Upper lobe of left lung (tissue), 6 donors: ENCODE results near the gene CDH13. TPM values are rescaled to one million over a fixed set of nuclear protein-coding genes. Genes with fewer than 3 reads are reported as not detected.

Experiments used
- ATAC-seq, 2 donors: fragments of 200-7000 bp; cut with Tn5 transposase; one replicate each; pipeline ENCODE4 v1.9.1; 2022; ENCODE audit warnings: mild to moderate bottlenecking in 2 of 2, moderate library complexity in 2 of 2; ENCODE audit not compliant: low FRiP score in 2 of 2
- DNase-seq, 2 donors: peaks; one replicate each; pipeline ENCODE4 v3.0.0-alpha.2; 2019 to 2020
- H3K27ac ChIP-seq, 4 donors: fragments of 200-600 bp; sonication (generic); one replicate each; pipeline ENCODE4 v1.5.1; 2016 to 2019
- H3K27me3 ChIP-seq, 4 donors: fragments of 200-600 bp; sonication (generic); one replicate each; pipeline ENCODE4 v1.5.1; 2017 to 2019
- H3K36me3 ChIP-seq, 4 donors: fragments of 200-600 bp; sonication (generic); one replicate each; pipeline ENCODE4 v1.5.1; 2016 to 2019
- H3K4me1 ChIP-seq, 4 donors: fragments of 200-600 bp; sonication (generic); one replicate each; pipeline ENCODE4 v1.5.1; 2018 to 2019
- H3K4me3 ChIP-seq, 4 donors: fragments of 200-600 bp; sonication (generic); one replicate each; pipeline ENCODE4 v1.5.1; 2017 to 2019; ENCODE audit warnings: mild to moderate bottlenecking in 2 of 4, moderate library complexity in 1 of 4
- H3K9me3 ChIP-seq, 4 donors: fragments of 200-600 bp; sonication (generic); one replicate each; pipeline ENCODE4 v1.5.1; 2018 to 2019
- CTCF ChIP-seq, 6 experiments: fragments of 450-650 bp in 4 of 6; fragments of 200-600 bp in 2 of 6; sonication (generic) in 2 of 6; IDR thresholded peaks; one replicate each; pipeline ENCODE4 v1.5.1; 2016 to 2019; ENCODE audit warnings: antibody characterized with exemption in 6 of 6
- EP300 ChIP-seq, 4 donors: sonication (generic); formaldehyde crosslinking; IDR thresholded peaks; one replicate each; pipeline ENCODE4 v1.5.1; 2017; ENCODE audit warnings: antibody characterized with exemption in 4 of 4, control low read depth in 2 of 4
- POLR2A ChIP-seq, 4 donors: fragments of 450-650 bp; IDR thresholded peaks; one replicate each; pipeline ENCODE4 v1.5.1; 2016 to 2017; ENCODE audit warnings: antibody characterized with exemption in 4 of 4, mild to moderate bottlenecking in 2 of 4
- POLR2AphosphoS5 ChIP-seq, 2 donors: sonication (generic); formaldehyde crosslinking; IDR thresholded peaks; one replicate each; pipeline ENCODE4 v1.5.1; 2017; ENCODE audit warnings: antibody characterized with exemption in 2 of 2
- WGBS, 2 donors: methylation state at CpG; one replicate each; pipeline ENCODE4 v1.1.5; 2017 to 2018; 5-methylcytosine and 5-hydroxymethylcytosine counted together
- total RNA-seq, 6 donors: library from RNA; depleted of rRNA in 4 of 6; stranded (reverse); fragments of >200 nt in 4 of 6; gene quantifications; one replicate each; pipeline versions ENCODE4 v1.1.0 to v1.2.1, GENCODE V29; 2016 to 2021
- donor health status: DM: no; HTN: no; CAD: no; lungs with moderate emphysema.
- donor health status: DM: no; HTN: yes; CAD: no; lungs with severe emphysema.

Gene CDH13
- total RNA-seq, 6 donors from 2014 or later = 11.3 to 39.8 (median 19.9) TPM

GRCh38 chr16:82857693-82858365 lies 231.1 kb downstream of the CDH13 start:
- no peak for DNase-seq

GRCh38 chr16:82859662-82860061 lies 232.9 kb downstream of the CDH13 start:
- Histone ChIP-seq H3K27me3 (no peaks in the 10 kb centered on the region), H3K4me3 (no peak overlapping the region), H3K27ac (no peak overlapping the region), H3K4me1 (no peaks in the 10 kb centered on the region), H3K9me3 (no peaks in the 10 kb centered on the region), H3K36me3 (no peaks in the 10 kb centered on the region)
- WGBS, 2 donors = 80 to 86% methylated on average over 6 of the region's 6 CpGs
- ATAC-seq (no peak), DNase-seq (no peak)
- TF ChIP-seq CTCF (IDR thresholded peaks at IDR 0.05) (no peak), POLR2AphosphoS5 (IDR thresholded peaks at IDR 0.05) (no peak), EP300 (IDR thresholded peaks at IDR 0.05) (no peak), POLR2A (IDR thresholded peaks at IDR 0.05) (no peak)

More at GRCh38 chr16:82857693-82858365, 231.1 kb downstream of the CDH13 start:
- Histone ChIP-seq H3K27me3 (no peaks in the 10 kb centered on the region), H3K4me3 (no peak overlapping the region), H3K36me3 (no peaks in the 10 kb centered on the region), H3K4me1 (no peaks in the 10 kb centered on the region), H3K9me3 (no peaks in the 10 kb centered on the region), H3K27ac (no peak overlapping the region)
- no peak for ATAC-seq
- 88 to 89% methylated on average over 6 of the region's 6 CpGs for WGBS, 2 donors
- TF ChIP-seq POLR2A (IDR thresholded peaks at IDR 0.05) (no peak), POLR2AphosphoS5 (IDR thresholded peaks at IDR 0.05) (no peak), CTCF (IDR thresholded peaks at IDR 0.05) (no peak), EP300 (IDR thresholded peaks at IDR 0.05) (no peak)

- no peak for TF ChIP-seq POLR2A (IDR thresholded peaks at IDR 0.05)
- TF ChIP-seq CTCF (IDR thresholded peaks at IDR 0.05) = no peak
- TF ChIP-seq EP300 (IDR thresholded peaks at IDR 0.05) = no peak
- TF ChIP-seq POLR2AphosphoS5 (IDR thresholded peaks at IDR 0.05) = no peak
- Histone ChIP-seq H3K27ac (no peak overlapping the region), H3K4me1 (no peaks in the 10 kb centered on the region), H3K36me3 (no peaks in the 10 kb centered on the region), H3K27me3 (no peaks in the 10 kb centered on the region), H3K4me3 (no peak overlapping the region), H3K9me3 (peaks cover 0 to 4% (median 0%) of the 10 kb centered on the region in 4 donors)
- no peak for DNase-seq
- WGBS, 2 donors = 95 to 96% methylated on average over 6 to 7 of the region's 7 CpGs
- ATAC-seq = no peak
Measured at GRCh38 chr16:82860071-82860470, 233.3 kb downstream of the CDH13 start.

- WGBS, 2 donors = 77 to 80% methylated on average over 1 of the region's 1 CpG
- no peaks in the 10 kb centered on the region for H3K4me1 ChIP-seq
- H3K27ac ChIP-seq = no peak overlapping the region
- H3K27me3 ChIP-seq = no peaks in the 10 kb centered on the region
- DNase-seq (no peak), ATAC-seq (no peak)
- H3K36me3 ChIP-seq = no peaks in the 10 kb centered on the region
- TF ChIP-seq EP300 (IDR thresholded peaks at IDR 0.05) (no peak), CTCF (IDR thresholded peaks at IDR 0.05) (no peak), POLR2AphosphoS5 (IDR thresholded peaks at IDR 0.05) (no peak), POLR2A (IDR thresholded peaks at IDR 0.05) (no peak)
- no peak overlapping the region for H3K4me3 ChIP-seq
- peaks cover 0 to 9% (median 2%) of the 10 kb centered on the region in 4 donors for H3K9me3 ChIP-seq
Measured at GRCh38 chr16:82862057-82862456, 235.3 kb downstream of the CDH13 start.
